Suprapubic skin (tissue), 4 donors: ENCODE data around the gene PSMD14.

Experiments used
- EP300 ChIP-seq: sonication (generic); formaldehyde crosslinking; IDR thresholded peaks from one replicate; pipeline ENCODE4 v1.6.1; 2017; ENCODE audit warnings: antibody characterized with exemption
- POLR2AphosphoS5 ChIP-seq, 3 donors: sonication (generic); formaldehyde crosslinking; IDR thresholded peaks; one replicate each; pipeline ENCODE4 v1.6.1; 2017; ENCODE audit warnings: antibody characterized with exemption in 3 of 3
- TF ChIP-seq, protein P1 (sequence below), 2 donors: fragments of 200-600 bp in 1 of 2; fragments of 450-650 bp in 1 of 2; sonication (generic) in 1 of 2; IDR thresholded peaks; one replicate each; pipeline ENCODE4 v1.5.1; 2016 to 2019; ENCODE audit warnings: antibody characterized with exemption in 2 of 2, mild to moderate bottlenecking in 1 of 2, moderate library complexity in 1 of 2

DNA sequence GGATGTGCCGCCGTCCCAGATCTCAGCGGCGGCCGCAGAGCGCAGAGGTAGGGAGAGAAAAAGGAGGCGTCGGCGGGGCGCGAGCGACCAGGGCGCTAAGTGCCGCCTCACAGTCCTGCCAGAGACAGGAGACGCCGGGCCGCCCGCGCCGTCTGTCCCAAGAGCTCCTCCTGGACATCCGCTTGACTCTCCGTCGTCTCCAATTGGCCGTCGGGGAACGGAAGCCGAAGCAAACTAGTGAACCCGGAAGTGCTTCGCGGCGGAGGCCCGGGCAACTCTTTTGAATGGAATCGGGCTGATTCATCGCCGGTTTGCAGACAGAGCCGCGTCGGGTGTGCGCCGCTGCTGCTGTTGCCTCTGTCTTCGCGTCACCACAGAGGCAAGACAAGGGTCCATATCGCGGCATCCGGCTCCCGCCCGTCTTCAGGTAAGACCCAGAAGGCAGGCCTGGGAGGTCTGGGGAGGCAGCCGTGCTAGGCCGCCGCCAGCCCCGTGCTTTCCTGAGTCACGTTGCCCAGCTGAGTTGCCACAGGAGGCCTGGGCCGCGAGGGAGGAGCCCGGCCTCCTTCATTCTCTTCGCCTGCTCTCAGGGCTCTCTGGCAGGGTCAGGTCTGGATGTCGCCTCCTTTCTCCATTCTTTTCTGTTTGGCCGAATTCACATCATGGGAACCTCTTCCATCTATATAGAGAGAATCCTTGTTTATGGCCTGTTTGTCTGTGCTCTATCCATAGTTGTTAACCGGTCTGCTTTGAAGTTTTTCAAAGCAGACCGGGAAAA is at the start of gene PSMD14:
- TF ChIP-seq POLR2AphosphoS5 (IDR thresholded peaks at IDR 0.05) (peak in 1 of 3 donors; percentile 70), EP300 (no peak)
- TF ChIP-seq, protein P1, sequence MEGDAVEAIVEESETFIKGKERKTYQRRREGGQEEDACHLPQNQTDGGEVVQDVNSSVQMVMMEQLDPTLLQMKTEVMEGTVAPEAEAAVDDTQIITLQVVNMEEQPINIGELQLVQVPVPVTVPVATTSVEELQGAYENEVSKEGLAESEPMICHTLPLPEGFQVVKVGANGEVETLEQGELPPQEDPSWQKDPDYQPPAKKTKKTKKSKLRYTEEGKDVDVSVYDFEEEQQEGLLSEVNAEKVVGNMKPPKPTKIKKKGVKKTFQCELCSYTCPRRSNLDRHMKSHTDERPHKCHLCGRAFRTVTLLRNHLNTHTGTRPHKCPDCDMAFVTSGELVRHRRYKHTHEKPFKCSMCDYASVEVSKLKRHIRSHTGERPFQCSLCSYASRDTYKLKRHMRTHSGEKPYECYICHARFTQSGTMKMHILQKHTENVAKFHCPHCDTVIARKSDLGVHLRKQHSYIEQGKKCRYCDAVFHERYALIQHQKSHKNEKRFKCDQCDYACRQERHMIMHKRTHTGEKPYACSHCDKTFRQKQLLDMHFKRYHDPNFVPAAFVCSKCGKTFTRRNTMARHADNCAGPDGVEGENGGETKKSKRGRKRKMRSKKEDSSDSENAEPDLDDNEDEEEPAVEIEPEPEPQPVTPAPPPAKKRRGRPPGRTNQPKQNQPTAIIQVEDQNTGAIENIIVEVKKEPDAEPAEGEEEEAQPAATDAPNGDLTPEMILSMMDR (IDR thresholded peaks at IDR 0.05): no peak
